GM23248 (cell line): ENCODE results near the gene CALML6. TPM values are rescaled to one million over a fixed set of nuclear protein-coding genes. Genes with fewer than 3 reads are reported as not detected.
A peak's percentile ranks its signal among the peaks of the same experiment; 100 is the strongest.

Source experiments
- DNase-seq: peaks from one replicate; pipeline ENCODE4 v3.0.0-alpha.2; 2015
- H2AFZ ChIP-seq: fragments of 200-600 bp; sonication (generic); 2 replicates; pipeline ENCODE4 v1.6.1; 2016; ENCODE audit warnings: antibody characterized with exemption
- H3F3A ChIP-seq: fragments of 200-600 bp; sonication (generic); 2 replicates; pipeline ENCODE4 v1.6.1; 2016; ENCODE audit warnings: mild to moderate bottlenecking, antibody characterized with exemption, mixed run types; ENCODE audit not compliant: insufficient read depth
- H3K27ac ChIP-seq: fragments of 200-600 bp; sonication (generic); 2 replicates; pipeline ENCODE4 v1.5.1; 2016; ENCODE audit warnings: mild to moderate bottlenecking
- H3K27me3 ChIP-seq: fragments of 200-600 bp; sonication (generic); replicated peaks from 2 replicates; pipeline ENCODE4 v1.6.1; 2016; ENCODE audit warnings: mild to moderate bottlenecking; ENCODE audit not compliant: insufficient read depth
- H3K36me3 ChIP-seq: fragments of 200-600 bp; sonication (generic); 2 replicates; pipeline ENCODE4 v1.6.1; 2016; ENCODE audit warnings: low read depth, mild to moderate bottlenecking
- H3K4me1 ChIP-seq: fragments of 200-600 bp; sonication (generic); 2 replicates; pipeline ENCODE4 v1.6.1; 2016; ENCODE audit warnings: mild to moderate bottlenecking; ENCODE audit not compliant: insufficient read depth
- H3K4me2 ChIP-seq: fragments of 200-600 bp; sonication (generic); one replicate; pipeline ENCODE4 v1.6.1; 2016; ENCODE audit warnings: mild to moderate bottlenecking; ENCODE audit not compliant: unreplicated experiment
- H3K4me3 ChIP-seq: fragments of 200-600 bp; sonication (generic); 2 replicates; pipeline ENCODE4 v1.5.1; 2016; ENCODE audit warnings: mild to moderate bottlenecking
- H3K79me2 ChIP-seq: fragments of 200-600 bp; sonication (generic); 2 replicates; pipeline ENCODE4 v1.6.1; 2016; ENCODE audit warnings: mild to moderate bottlenecking; ENCODE audit not compliant: insufficient read depth
- H3K9ac ChIP-seq: fragments of 200-600 bp; sonication (generic); 2 replicates; pipeline ENCODE4 v1.6.1; 2016; ENCODE audit warnings: mild to moderate bottlenecking
- H3K9me2 ChIP-seq: fragments of 200-600 bp; sonication (generic); 2 replicates; pipeline ENCODE4 v1.6.1; 2016; ENCODE audit warnings: mixed run types, mild to moderate bottlenecking, moderate library complexity; ENCODE audit not compliant: insufficient read depth
- H3K9me3 ChIP-seq: fragments of 200-600 bp; sonication (generic); one replicate; pipeline ENCODE4 v1.6.1; 2017; ENCODE audit warnings: low read depth
- H4K20me1 ChIP-seq: fragments of 200-600 bp; sonication (generic); 2 replicates; pipeline ENCODE4 v1.6.0; 2016; ENCODE audit not compliant: insufficient read depth
- EZH2 ChIP-seq: fragments of 200-600 bp; sonication (generic); IDR thresholded peaks from 2 replicates; pipeline ENCODE4 v1.6.1; 2018; ENCODE audit warnings: antibody characterized with exemption, mild to moderate bottlenecking; ENCODE audit not compliant: insufficient read depth, poor library complexity, severe bottlenecking
- EZH2phosphoT487 ChIP-seq: fragments of 200-600 bp; sonication (generic); IDR thresholded peaks from 2 replicates; pipeline ENCODE4 v1.6.1; 2018; ENCODE audit warnings: antibody characterized with exemption, moderate library complexity, mild to moderate bottlenecking, low read depth; ENCODE audit not compliant: insufficient read depth
- WGBS, 2 experiments: methylation state at CpG; one replicate each; pipeline ENCODE4 v1.1.6; 2015 to 2017; ENCODE audit warnings: low lambda C conversion rate in 2 of 2, low coverage in 1 of 2; ENCODE audit errors: missing lambda C conversion rate in 2 of 2; 5-methylcytosine and 5-hydroxymethylcytosine counted together
- in situ Hi-C: fragments of 300-500 bp; cut with MboI; formaldehyde crosslinking; loops from 2 replicates; pipeline ENCODE4 v1.15.0; 2020
- polyA plus RNA-seq: library from polyadenylated mRNA; unstranded; fragments of >200 nt; fragmentation: Nextera tagmentation; extraction: Ambion mirVana; gene quantifications from 2 replicates; pipeline ENCODE4 v1.2.1, GENCODE V29; 2016
- total RNA-seq: library from RNA; depleted of rRNA; stranded (reverse); fragments of >200 nt; shearing (Covaris generic); gene quantifications from 2 replicates; pipeline ENCODE4 v1.2.3, GENCODE V29; 2014

CALML6 gene
- total and polyA plus RNA-seq, 2 experiments from 2014 or later: 0.11 TPM; not detected in 1

DNA sequence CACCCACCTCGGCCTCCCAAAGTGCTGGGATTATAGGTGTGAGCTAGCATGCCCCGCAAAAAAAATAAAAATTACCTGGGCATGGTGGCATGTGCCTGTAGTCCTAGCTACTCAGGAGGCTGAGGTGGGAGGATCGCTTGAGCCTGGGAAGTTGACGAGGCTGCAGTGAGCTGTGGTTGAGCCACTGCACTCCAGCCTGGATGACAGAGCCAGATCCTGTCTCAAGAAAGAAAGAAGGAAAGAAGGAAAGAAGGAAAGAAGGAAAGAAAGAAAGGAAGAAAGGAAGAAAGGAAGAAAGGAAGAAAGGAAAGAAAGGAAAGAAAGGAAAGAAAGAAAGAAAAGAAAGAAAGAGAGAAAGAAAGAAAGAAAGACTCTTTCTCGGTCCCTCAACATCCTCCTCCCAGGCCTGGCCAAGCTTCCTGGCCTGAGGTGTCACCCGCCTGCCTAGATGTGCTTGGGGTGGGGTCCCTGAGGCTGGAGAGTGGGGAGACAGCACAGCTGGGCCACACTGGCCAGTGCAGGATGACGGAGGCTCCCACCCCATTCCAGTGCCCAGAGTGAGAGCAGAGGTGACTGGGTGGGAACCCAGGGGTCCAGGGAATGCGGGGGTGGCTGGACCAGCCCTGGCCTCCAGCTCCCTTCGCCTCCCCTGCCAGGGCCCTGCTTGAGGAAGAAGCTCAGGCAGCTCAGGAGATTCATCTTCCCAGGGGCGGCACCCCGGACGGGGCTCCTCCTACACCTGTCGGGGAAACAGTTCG lies 14.0 kb upstream of the CALML6 start:
- Histone ChIP-seq H3K4me2 (no peak overlapping the region), H3K79me2 (no peaks in the 10 kb centered on the region), H3K4me1 (no peaks in the 10 kb centered on the region), H3K27me3 (no peaks in the 10 kb centered on the region), H4K20me1 (no peaks in the 10 kb centered on the region), H3K9ac (no peak overlapping the region), H3K9me3 (no peaks in the 10 kb centered on the region), H3K4me3 (no peak overlapping the region), H3K27ac (no peak overlapping the region), H2AFZ (no peak overlapping the region), H3F3A (no peaks in the 10 kb centered on the region), H3K36me3 (no peaks in the 10 kb centered on the region), H3K9me2 (no peaks in the 10 kb centered on the region)
- in situ Hi-C loops: loop anchor here (10.0 kb wide), 1 partner anchor 96 kb away; no protein-coding TSS in a partner anchor
- TF ChIP-seq EZH2phosphoT487 (no peak), EZH2 (no peak)
- WGBS, 2 experiments: 65 to 67% methylated on average over 14 of the region's 14 CpGs
- DNase-seq: no peak

- Histone ChIP-seq H3K4me1 (no peaks in the 10 kb centered on the region), H3K4me2 (no peak overlapping the region), H3K9ac (no peak overlapping the region), H3F3A (no peaks in the 10 kb centered on the region), H3K27ac (no peak overlapping the region), H3K9me3 (no peaks in the 10 kb centered on the region), H3K4me3 (no peak overlapping the region), H3K36me3 (no peaks in the 10 kb centered on the region), H2AFZ (no peak overlapping the region), H3K9me2 (no peaks in the 10 kb centered on the region), H3K79me2 (no peaks in the 10 kb centered on the region), H3K27me3 (no peaks in the 10 kb centered on the region), H4K20me1 (no peaks in the 10 kb centered on the region)
- in situ Hi-C loops: loop anchor here (10.0 kb wide), 1 partner anchor 97 kb away; no protein-coding TSS in a partner anchor
- 75 to 87% methylated on average over 7 to 13 of the region's 13 CpGs for WGBS, 2 experiments
- no peak for DNase-seq
- no peak for TF ChIP-seq EZH2
- TF ChIP-seq EZH2phosphoT487: no peak
These were observed 13.3 kb upstream of the CALML6 start for GRCh38 chr1:1901641-1902294.

DNA sequence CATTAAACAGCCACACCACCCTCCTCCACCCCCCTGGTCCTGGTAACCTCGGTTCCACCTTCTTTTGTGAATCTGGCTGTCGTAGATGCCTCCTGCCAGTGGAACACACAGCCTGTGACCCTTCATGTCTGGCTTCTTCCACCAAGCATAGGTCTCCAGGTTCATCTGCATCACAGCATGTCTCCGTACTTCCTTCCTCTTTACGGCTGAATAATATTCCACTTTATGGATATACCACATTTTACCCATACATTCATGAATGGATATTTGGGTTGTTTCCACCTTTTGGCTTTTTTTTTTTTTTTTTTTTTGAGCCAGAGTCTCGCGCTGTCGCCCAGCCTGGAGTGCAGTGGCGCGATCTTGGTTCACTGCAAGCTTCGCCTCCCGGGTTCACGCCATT lies 11.8 kb upstream of the CALML6 start:
- TF ChIP-seq EZH2phosphoT487 (no peak), EZH2 (no peak)
- Histone ChIP-seq H3K4me3 (no peak overlapping the region), H2AFZ (no peak overlapping the region), H3K4me1 (no peaks in the 10 kb centered on the region), H3K9me3 (no peaks in the 10 kb centered on the region), H3K27ac (no peak overlapping the region), H3K9ac (no peak overlapping the region), H4K20me1 (no peaks in the 10 kb centered on the region), H3K9me2 (no peaks in the 10 kb centered on the region), H3K27me3 (no peaks in the 10 kb centered on the region), H3F3A (no peaks in the 10 kb centered on the region), H3K79me2 (peaks cover 6% of the 10 kb centered on the region), H3K36me3 (no peaks in the 10 kb centered on the region), H3K4me2 (no peak overlapping the region)
- WGBS, 2 experiments: 93 to 96% methylated on average over 9 to 12 of the region's 12 CpGs
- in situ Hi-C loops: loop anchor here (10.0 kb wide), 1 partner anchor 98 kb away; no protein-coding TSS in a partner anchor
- no peak for DNase-seq

DNA sequence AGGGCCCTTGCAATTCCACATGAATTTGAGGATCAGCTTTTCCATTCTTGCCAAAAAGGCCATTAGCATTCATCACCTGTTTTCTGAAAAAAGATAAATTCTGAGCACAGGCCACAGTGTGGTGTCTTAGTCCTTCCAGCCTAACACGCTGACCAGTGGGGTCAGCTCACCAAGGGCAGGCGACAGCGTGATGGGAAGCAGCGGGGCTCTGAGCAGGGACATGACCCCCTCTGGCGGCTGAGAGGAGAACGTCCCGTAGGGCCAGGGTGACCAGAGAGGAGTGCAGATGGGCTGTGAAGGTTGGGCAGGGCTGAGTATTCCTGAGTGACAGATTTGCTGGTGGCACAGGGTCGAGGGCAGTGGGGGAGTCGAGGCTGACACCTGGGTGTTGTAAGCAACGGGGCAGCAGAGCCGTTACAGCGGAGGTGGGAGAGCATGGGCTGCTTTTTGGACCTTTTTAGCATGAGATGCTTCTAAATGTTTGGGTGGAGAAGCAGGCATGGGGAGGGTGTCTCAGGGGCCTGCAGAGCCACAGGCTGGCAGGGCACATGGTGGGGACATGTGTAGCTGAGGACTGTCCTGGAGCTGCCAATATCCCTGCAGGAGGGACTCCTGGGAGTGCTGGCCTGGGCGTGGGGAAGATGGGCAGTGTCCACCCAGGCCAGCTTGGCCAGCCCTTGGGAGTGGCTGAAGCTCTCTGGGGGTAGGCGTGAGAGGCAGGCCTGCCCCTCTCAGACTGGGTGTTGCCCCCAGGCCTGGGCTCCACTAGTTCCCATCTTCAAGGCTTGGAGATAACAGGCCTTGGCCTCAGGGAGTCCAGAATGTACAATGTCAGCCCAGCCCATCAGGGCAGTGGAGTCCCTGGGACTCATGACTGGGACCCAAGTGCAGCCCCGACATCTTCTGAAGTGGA lies 8.6 kb upstream of the CALML6 start:
- Histone ChIP-seq H3K9me2 (no peaks in the 10 kb centered on the region), H3K4me1 (peaks cover 5% of the 10 kb centered on the region; the same call in 1 of the 2 replicates), H3F3A (no peaks in the 10 kb centered on the region), H3K36me3 (no peaks in the 10 kb centered on the region), H3K79me2 (peaks cover 9% of the 10 kb centered on the region), H3K9me3 (no peaks in the 10 kb centered on the region), H3K4me2 (no peak overlapping the region), H3K27me3 (no peaks in the 10 kb centered on the region), H2AFZ (no peak overlapping the region), H3K27ac (peak overlapping the region; percentile 16; the same call in 1 of the 2 replicates), H3K4me3 (no peak overlapping the region), H3K9ac (no peak overlapping the region; the same call in 1 of the 2 replicates), H4K20me1 (no peaks in the 10 kb centered on the region)
- TF ChIP-seq EZH2phosphoT487 (no peak), EZH2 (no peak)
- in situ Hi-C loops: loop anchor here (10.0 kb wide), 1 partner anchor 102 kb away; no protein-coding TSS in a partner anchor
- DNase-seq: peak; percentile 89
- WGBS, 2 experiments: 16 to 18% methylated on average over 15 of the region's 15 CpGs
